OCI-LY3 (cell line): ENCODE measurements around the gene ACBD6.

Experiments
- H2AFZ ChIP-seq: fragments of 200-600, 300-600 bp; shearing (Covaris generic); 2 replicates; pipeline ENCODE4 v1.6.0; 2014; ENCODE audit warnings: antibody characterized with exemption, low read depth, low read length
- H3K27ac ChIP-seq: fragments of 200-600, 300-600 bp; sonication (generic); 2 replicates; pipeline ENCODE4 v1.5.1; 2014; ENCODE audit warnings: mild to moderate bottlenecking, low read length, moderate library complexity, mixed read lengths
- H3K27me3 ChIP-seq: fragments of 200-600, 300-600 bp; sonication (generic); 2 replicates; pipeline ENCODE4 v1.6.1; 2014; ENCODE audit warnings: low read depth, low read length, mixed read lengths
- H3K36me3 ChIP-seq: fragments of 200-600, 300-600 bp; sonication (generic); replicated peaks from 2 replicates; pipeline ENCODE3; 2014; ENCODE audit warnings: low read depth, low read length, mixed read lengths
- H3K4me1 ChIP-seq: fragments of 300-600, 200-600 bp; sonication (generic); 2 replicates; pipeline ENCODE4 v1.6.1; 2014; ENCODE audit warnings: low read length, mixed read lengths
- H3K4me2 ChIP-seq: fragments of 200-600, 300-600 bp; sonication (generic); 2 replicates; pipeline ENCODE4 v1.6.1; 2014; ENCODE audit warnings: low read length, mixed read lengths
- H3K4me3 ChIP-seq: fragments of 300-600, 200-600 bp; sonication (generic); 2 replicates; pipeline ENCODE4 v1.5.1; 2014; ENCODE audit warnings: antibody characterized with exemption, mild to moderate bottlenecking, low read length, moderate library complexity
- H3K79me2 ChIP-seq: fragments of 300-600, 200-600 bp; shearing (Covaris generic); 2 replicates; pipeline ENCODE4 v1.6.1; 2014; ENCODE audit warnings: mild to moderate bottlenecking, low read length, mixed read lengths
- H3K9ac ChIP-seq: fragments of 300-600, 200-600 bp; shearing (Covaris generic); 2 replicates; pipeline ENCODE4 v1.6.0; 2014; ENCODE audit warnings: mild to moderate bottlenecking, low read length, moderate library complexity
- H3K9me3 ChIP-seq: fragments of 200-600, 300-600 bp; shearing (Covaris generic); 2 replicates; pipeline ENCODE4 v1.6.1; 2014; ENCODE audit warnings: low read length, mixed read lengths; ENCODE audit not compliant: insufficient read depth
- H4K20me1 ChIP-seq: fragments of 200-600, 300-600 bp; sonication (generic); 2 replicates; pipeline ENCODE4 v1.6.1; 2016; ENCODE audit warnings: low read length, mixed read lengths; ENCODE audit not compliant: insufficient read depth
- EZH2phosphoT487 ChIP-seq: fragments of 200-600 bp; shearing (Covaris generic); IDR thresholded peaks from 2 replicates; pipeline ENCODE4 v1.6.1; 2018; ENCODE audit warnings: antibody characterized with exemption, mixed run types, low read depth
- TF ChIP-seq, protein P1 (sequence below): fragments of 200-600, 300-600 bp; sonication (generic); IDR thresholded peaks from 2 replicates; pipeline ENCODE4 v1.5.1; 2014; ENCODE audit warnings: antibody characterized with exemption, low read length, low read depth

The ACBD6 gene

DNA sequence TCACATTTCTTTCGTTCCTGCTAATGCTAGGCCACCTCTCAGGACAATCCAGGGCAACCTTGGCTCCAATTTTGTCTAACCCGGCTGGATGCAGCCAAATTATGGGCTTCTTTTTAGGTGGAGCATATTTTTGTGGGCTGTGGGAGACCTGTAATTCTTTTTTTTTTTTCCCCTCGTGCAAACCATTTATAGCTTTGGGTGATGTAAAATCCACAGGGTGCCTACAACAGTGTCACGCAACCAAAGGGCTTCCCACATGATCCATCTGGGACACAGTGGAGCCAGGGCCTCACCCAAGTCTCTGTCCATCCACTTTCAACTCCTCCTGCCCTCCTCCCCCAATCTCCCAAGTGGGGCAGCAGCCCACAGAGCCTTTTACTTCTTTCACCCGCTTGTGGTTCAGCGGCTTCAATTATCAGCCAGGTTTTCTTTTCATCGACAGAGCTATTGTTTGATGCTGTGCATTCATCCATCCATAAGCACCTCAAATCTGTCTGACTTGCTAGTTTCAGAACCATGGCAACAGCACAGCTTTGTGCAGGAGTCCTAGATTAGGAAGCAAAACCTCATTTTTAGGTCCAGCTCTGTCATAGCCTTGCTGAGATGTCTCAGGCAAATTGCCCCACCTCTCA lies 46.4 kb upstream of the ACBD6 start:
- no peak overlapping the region for H3K9ac ChIP-seq
- H2AFZ ChIP-seq, result no peak overlapping the region
- no peaks in the 10 kb centered on the region for H3K9me3 ChIP-seq
- H3K79me2 ChIP-seq, result no peaks in the 10 kb centered on the region
- H3K27ac ChIP-seq, result no peak overlapping the region
- H3K4me2 ChIP-seq, result no peak overlapping the region
- no peaks in the 10 kb centered on the region for H4K20me1 ChIP-seq
- no peaks in the 10 kb centered on the region for H3K27me3 ChIP-seq
- H3K36me3 ChIP-seq, result no peaks in the 10 kb centered on the region
- H3K4me3 ChIP-seq, result no peak overlapping the region
- no peaks in the 10 kb centered on the region for H3K4me1 ChIP-seq
- TF ChIP-seq, protein P1, sequence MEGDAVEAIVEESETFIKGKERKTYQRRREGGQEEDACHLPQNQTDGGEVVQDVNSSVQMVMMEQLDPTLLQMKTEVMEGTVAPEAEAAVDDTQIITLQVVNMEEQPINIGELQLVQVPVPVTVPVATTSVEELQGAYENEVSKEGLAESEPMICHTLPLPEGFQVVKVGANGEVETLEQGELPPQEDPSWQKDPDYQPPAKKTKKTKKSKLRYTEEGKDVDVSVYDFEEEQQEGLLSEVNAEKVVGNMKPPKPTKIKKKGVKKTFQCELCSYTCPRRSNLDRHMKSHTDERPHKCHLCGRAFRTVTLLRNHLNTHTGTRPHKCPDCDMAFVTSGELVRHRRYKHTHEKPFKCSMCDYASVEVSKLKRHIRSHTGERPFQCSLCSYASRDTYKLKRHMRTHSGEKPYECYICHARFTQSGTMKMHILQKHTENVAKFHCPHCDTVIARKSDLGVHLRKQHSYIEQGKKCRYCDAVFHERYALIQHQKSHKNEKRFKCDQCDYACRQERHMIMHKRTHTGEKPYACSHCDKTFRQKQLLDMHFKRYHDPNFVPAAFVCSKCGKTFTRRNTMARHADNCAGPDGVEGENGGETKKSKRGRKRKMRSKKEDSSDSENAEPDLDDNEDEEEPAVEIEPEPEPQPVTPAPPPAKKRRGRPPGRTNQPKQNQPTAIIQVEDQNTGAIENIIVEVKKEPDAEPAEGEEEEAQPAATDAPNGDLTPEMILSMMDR, result no peak
- TF ChIP-seq EZH2phosphoT487, result no peak

DNA sequence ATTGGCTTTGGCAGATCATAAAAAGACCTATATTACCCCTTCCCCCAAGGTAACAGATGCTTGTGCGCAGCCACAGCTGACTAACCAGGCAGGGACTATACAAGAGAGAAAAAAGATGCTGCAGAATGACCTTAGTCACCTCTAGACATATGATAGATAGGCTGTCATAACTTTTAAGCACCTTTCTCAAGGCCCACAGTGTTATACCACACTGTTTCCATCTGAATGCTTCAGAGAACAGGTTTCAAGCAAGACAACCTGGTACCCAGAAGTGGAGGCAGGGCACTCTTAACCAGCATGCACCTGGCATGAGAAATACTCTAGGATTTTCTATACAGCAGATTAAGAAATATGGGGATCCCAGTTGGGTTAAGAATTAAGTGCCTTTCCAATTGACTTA lies 43.6 kb upstream of the ACBD6 start:
- Histone ChIP-seq H3K9me3 (no peaks in the 10 kb centered on the region), H3K4me1 (no peaks in the 10 kb centered on the region), H3K27ac (no peak overlapping the region), H3K4me3 (no peak overlapping the region), H4K20me1 (no peaks in the 10 kb centered on the region), H3K79me2 (no peaks in the 10 kb centered on the region), H2AFZ (no peak overlapping the region), H3K4me2 (no peak overlapping the region), H3K27me3 (no peaks in the 10 kb centered on the region), H3K36me3 (no peaks in the 10 kb centered on the region), H3K9ac (no peak overlapping the region)
- TF ChIP-seq, protein P1, result no peak
- no peak for TF ChIP-seq EZH2phosphoT487

DNA sequence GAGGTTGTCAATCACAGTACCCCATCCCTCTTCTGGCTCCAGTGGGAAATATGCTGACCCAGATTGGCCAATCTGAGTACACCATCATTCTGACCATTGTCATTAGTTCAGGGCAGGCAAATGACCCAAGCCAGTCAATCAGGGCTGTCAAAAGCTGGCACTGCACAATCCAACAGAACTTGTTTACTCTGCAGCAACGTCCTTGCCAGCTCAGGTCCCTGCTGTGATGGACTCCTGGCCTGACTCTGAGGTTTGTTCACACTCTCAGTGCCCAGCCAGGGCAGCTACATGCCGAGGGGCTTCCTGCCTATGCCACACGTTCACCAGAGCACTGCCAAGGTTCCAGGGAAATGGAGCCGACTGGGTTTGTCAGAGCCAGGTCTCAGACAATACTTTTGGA lies 41.7 kb upstream of the ACBD6 start:
- no peak overlapping the region for H3K27ac ChIP-seq
- TF ChIP-seq, protein P1, result no peak
- no peak for TF ChIP-seq EZH2phosphoT487
- H4K20me1 ChIP-seq, result no peaks in the 10 kb centered on the region
- no peaks in the 10 kb centered on the region for H3K36me3 ChIP-seq
- H3K4me1 ChIP-seq, result no peaks in the 10 kb centered on the region
- no peaks in the 10 kb centered on the region for H3K27me3 ChIP-seq
- no peaks in the 10 kb centered on the region for H3K9me3 ChIP-seq
- H3K4me3 ChIP-seq, result no peak overlapping the region
- no peak overlapping the region for H3K4me2 ChIP-seq
- H2AFZ ChIP-seq, result no peak overlapping the region; the same call in 1 of the 2 replicates
- no peaks in the 10 kb centered on the region for H3K79me2 ChIP-seq
- no peak overlapping the region for H3K9ac ChIP-seq

DNA sequence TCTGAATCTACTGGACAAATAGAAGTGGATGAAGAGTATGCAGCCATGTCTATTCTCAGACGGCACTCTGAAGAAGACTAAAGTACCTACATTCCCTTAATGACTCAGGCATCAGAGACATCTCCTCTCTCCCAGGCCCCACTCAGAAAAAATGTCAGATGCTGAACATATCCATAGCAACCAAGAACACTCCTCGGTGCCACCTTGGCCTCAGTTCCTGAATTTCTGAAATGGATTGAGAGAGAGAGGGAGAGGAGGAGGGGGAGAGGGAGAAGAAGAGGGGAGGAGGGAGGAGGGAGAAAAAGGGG lies 40.4 kb upstream of the ACBD6 start:
- no peak overlapping the region for H2AFZ ChIP-seq
- no peak overlapping the region for H3K4me2 ChIP-seq

More for the DNA sequence above, 40.4 kb upstream of the ACBD6 start:
- Histone ChIP-seq H3K9ac (no peak overlapping the region), H3K36me3 (no peaks in the 10 kb centered on the region), H3K27me3 (no peaks in the 10 kb centered on the region), H3K27ac (no peak overlapping the region), H3K9me3 (no peaks in the 10 kb centered on the region), H3K79me2 (no peaks in the 10 kb centered on the region), H3K4me3 (no peak overlapping the region), H4K20me1 (no peaks in the 10 kb centered on the region), H3K4me1 (no peaks in the 10 kb centered on the region)
- no peak for TF ChIP-seq EZH2phosphoT487
- TF ChIP-seq, protein P1, result no peak
